Stimulated activated CD4-positive, alpha-beta T cell treated with anti-CD3 and anti-CD28 coated beads, TNF-alpha, amount 100 ng/mL, for 1 hour (primary cell): Measurements from ENCODE around the gene TMEM18.

ENCODE experiments used
- DNase-seq, 3 donors: peaks; one replicate each; pipeline ENCODE4 v3.0.0-alpha.2; 2020; ENCODE audit warnings: low read depth in 3 of 3, low spot score in 1 of 3

Gene TMEM18

GRCh38 chr2:673615-674320, 3.4 kb downstream of the TMEM18 start:
- DNase-seq: no peak

- no peak for DNase-seq
These were observed 4.2 kb downstream of the TMEM18 start for GRCh38 chr2:673016-673415.

- DNase-seq: no peak
These were observed 4.7 kb downstream of the TMEM18 start for GRCh38 chr2:672606-672905.

GRCh38 chr2:671787-672605, 5.2 kb downstream of the TMEM18 start:
- no peak for DNase-seq

- no peak for DNase-seq
These were observed 6.1 kb downstream of the TMEM18 start for GRCh38 chr2:671072-671471.

GRCh38 chr2:670637-671036, 6.6 kb downstream of the TMEM18 start:
- no peak for DNase-seq

GRCh38 chr2:669323-669722, 7.9 kb downstream of the TMEM18 start:
- DNase-seq: no peak

GRCh38 chr2:668000-668398, 9.2 kb downstream of the TMEM18 start:
- DNase-seq: no peak

GRCh38 chr2:667332-667999, 9.7 kb downstream of the TMEM18 start:
- DNase-seq: no peak

- DNase-seq: no peak
These were observed 10.8 kb downstream of the TMEM18 start for GRCh38 chr2:666441-666840.

GRCh38 chr2:665340-666073, 11.7 kb downstream of the TMEM18 start:
- no peak for DNase-seq

- no peak for DNase-seq
These were observed 13.1 kb downstream of the TMEM18 start for GRCh38 chr2:664063-664462.

- no peak for DNase-seq
These were observed 14.0 kb downstream of the TMEM18 start for GRCh38 chr2:663221-663620.

- DNase-seq: no peak
These were observed 15.9 kb downstream of the TMEM18 start for GRCh38 chr2:661360-661635.

GRCh38 chr2:660586-661359, 16.4 kb downstream of the TMEM18 start:
- no peak for DNase-seq

GRCh38 chr2:660029-660428, 17.2 kb downstream of the TMEM18 start:
- DNase-seq: no peak

GRCh38 chr2:658426-658825, 18.8 kb downstream of the TMEM18 start:
- no peak for DNase-seq

GRCh38 chr2:657766-658165, 19.4 kb downstream of the TMEM18 start:
- no peak for DNase-seq

- no peak for DNase-seq
These were observed 20.5 kb downstream of the TMEM18 start for GRCh38 chr2:656676-657075.

- DNase-seq: no peak
These were observed 21.6 kb downstream of the TMEM18 start for GRCh38 chr2:655626-656025.

GRCh38 chr2:654896-655295, 22.3 kb downstream of the TMEM18 start:
- no peak for DNase-seq
